Cardiac fibroblast (primary cell): Measurements from ENCODE around the gene DPYSL3.

Experiments
- DNase-seq, 2 donors: peaks; one replicate each; pipeline versions ENCODE4 v3.0.0 to v3.0.0-alpha.2; 2010; ENCODE audit warnings: low read depth in 2 of 2
- H3K4me3 ChIP-seq, 2 donors: replicated peaks in 1 of 2; 1 replicate in 1 of 2; 2 replicates in 1 of 2; pipeline ENCODE4 v1.5.1; 2011; ENCODE audit warnings: low read depth in 2 of 2, low read length in 2 of 2, mild to moderate bottlenecking in 2 of 2, moderate library complexity in 1 of 2
- CTCF ChIP-seq: IDR thresholded peaks from one replicate; pipeline ENCODE4 v1.5.1; 2011; ENCODE audit warnings: low read depth, mild to moderate bottlenecking, low read length, inconsistent platforms

Gene DPYSL3

GRCh38 chr5:147393874-147394672 is 115.8 kb downstream of the DPYSL3 start:
- TF ChIP-seq CTCF: peak; percentile 52

GRCh38 chr5:147391781-147392180 is 118.1 kb downstream of the DPYSL3 start:
- DNase-seq: peak; percentile 85 to 93
- H3K4me3 ChIP-seq: no peak overlapping the region
- peak; percentile 80 for TF ChIP-seq CTCF

More at GRCh38 chr5:147393874-147394672, 115.8 kb downstream of the DPYSL3 start:
- no peak for DNase-seq
- no peak overlapping the region for H3K4me3 ChIP-seq

- DNase-seq: no peak
- no peak for TF ChIP-seq CTCF
- no peak overlapping the region for H3K4me3 ChIP-seq
These were observed 119.1 kb downstream of the DPYSL3 start for GRCh38 chr5:147390654-147391225.

GRCh38 chr5:147388184-147389108 is 121.4 kb downstream of the DPYSL3 start:
- DNase-seq: no peak
- no peak overlapping the region for H3K4me3 ChIP-seq
- TF ChIP-seq CTCF: no peak

GRCh38 chr5:147387109-147387508 is 122.8 kb downstream of the DPYSL3 start:
- TF ChIP-seq CTCF: no peak
- no peak for DNase-seq
- no peak overlapping the region for H3K4me3 ChIP-seq

- H3K4me3 ChIP-seq: no peak overlapping the region
- DNase-seq: no peak
- no peak for TF ChIP-seq CTCF
These were observed 125.3 kb downstream of the DPYSL3 start for GRCh38 chr5:147384346-147385193.
